Muscle of leg (tissue), 11 donors: ENCODE data around the gene SEMA3F. TPM values are rescaled to one million over a fixed set of nuclear protein-coding genes. Genes with fewer than 3 reads are reported as not detected.

Experiments
- DNase-seq: peaks from one replicate; pipeline ENCODE4 v3.0.0; 2013
- H3K27ac ChIP-seq: one replicate; pipeline ENCODE4 v1.5.1; 2013; ENCODE audit warnings: mild to moderate bottlenecking, low read length, control low read depth
- H3K27me3 ChIP-seq: one replicate; pipeline ENCODE4 v1.6.1; 2013; ENCODE audit warnings: low read length; ENCODE audit not compliant: control insufficient read depth, insufficient read depth
- H3K36me3 ChIP-seq: one replicate; pipeline ENCODE4 v1.6.1; 2013; ENCODE audit warnings: low read length; ENCODE audit not compliant: control insufficient read depth, insufficient read depth
- H3K4me1 ChIP-seq: one replicate; pipeline ENCODE4 v1.6.1; 2013; ENCODE audit warnings: low read length; ENCODE audit not compliant: control insufficient read depth, insufficient read depth
- H3K4me3 ChIP-seq: one replicate; pipeline ENCODE4 v1.5.1; 2013; ENCODE audit warnings: low read length, control low read depth
- H3K9me3 ChIP-seq: replicated peaks from 2 replicates; pipeline ENCODE4 v1.6.1; 2013; ENCODE audit warnings: low read depth, low read length; ENCODE audit not compliant: control insufficient read depth
- WGBS: methylation state at CpG from one replicate; pipeline ENCODE4 v1.1.5; 2013; ENCODE audit warnings: missing lambda C conversion rate; ENCODE audit not compliant: insufficient coverage; 5-methylcytosine and 5-hydroxymethylcytosine counted together
- polyA plus RNA-seq, 8 donors: library from polyadenylated mRNA; unstranded; fragments of 120-200 nt; gene quantifications; one replicate each; pipeline versions ENCODE4 v1.2.1 to v1.2.3, GENCODE V29; 2013; ENCODE audit warnings: inconsistent platforms in 1 of 8, low replicate concordance in 1 of 8; ENCODE audit not compliant: insufficient read length in 8 of 8, insufficient read depth in 1 of 8
- total RNA-seq: library from RNA; stranded (reverse); fragments of 120-200 nt; gene quantifications from one replicate; pipeline ENCODE4 v1.2.4, GENCODE V29; 2013

SEMA3F gene
- total and polyA plus RNA-seq, 9 donors, result 9.1 to 28.6 (median 13.9) TPM

- peaks cover 11% of the 10 kb centered on the region for H3K36me3 ChIP-seq
- H3K27me3 ChIP-seq, result no peaks in the 10 kb centered on the region
- H3K4me1 ChIP-seq, result peaks cover 85% of the 10 kb centered on the region
- H3K9me3 ChIP-seq, result no peaks in the 10 kb centered on the region
- no peak for DNase-seq
- H3K27ac ChIP-seq, result peak overlapping the region; percentile 65
- no CpG with 5 or more reads among the region's 1 CpG for WGBS
- no peak overlapping the region for H3K4me3 ChIP-seq
Observed at GRCh38 chr3:50169858-50170257, 14.7 kb downstream of the SEMA3F start.

- Histone ChIP-seq H3K27ac (no peak overlapping the region), H3K27me3 (no peaks in the 10 kb centered on the region), H3K4me1 (peaks cover 77% of the 10 kb centered on the region), H3K36me3 (peaks cover 15% of the 10 kb centered on the region), H3K4me3 (no peak overlapping the region), H3K9me3 (no peaks in the 10 kb centered on the region)
- DNase-seq, result no peak
- 68% methylated on average over 10 of the region's 10 CpGs for WGBS
Observed at GRCh38 chr3:50170689-50171088, 15.6 kb downstream of the SEMA3F start.

GRCh38 chr3:50171540-50172301 lies 16.6 kb downstream of the SEMA3F start:
- Histone ChIP-seq H3K27ac (peak overlapping the region; percentile 37), H3K4me3 (no peak overlapping the region), H3K36me3 (peaks cover 15% of the 10 kb centered on the region), H3K27me3 (no peaks in the 10 kb centered on the region), H3K4me1 (peaks cover 68% of the 10 kb centered on the region), H3K9me3 (no peaks in the 10 kb centered on the region)
- WGBS, result 78% methylated on average over 16 of the region's 21 CpGs
- peak; percentile 75 for DNase-seq

- 57% methylated on average over 5 of the region's 8 CpGs for WGBS
- H3K4me1 ChIP-seq, result peaks cover 67% of the 10 kb centered on the region
- H3K9me3 ChIP-seq, result no peaks in the 10 kb centered on the region
- no peak overlapping the region for H3K4me3 ChIP-seq
- DNase-seq, result no peak
- peaks cover 15% of the 10 kb centered on the region for H3K36me3 ChIP-seq
- H3K27me3 ChIP-seq, result no peaks in the 10 kb centered on the region
- peak overlapping the region; percentile 26 for H3K27ac ChIP-seq
Observed at GRCh38 chr3:50172626-50173220, 17.6 kb downstream of the SEMA3F start.

GRCh38 chr3:50173685-50174516 lies 18.8 kb downstream of the SEMA3F start:
- no peaks in the 10 kb centered on the region for H3K9me3 ChIP-seq
- no peak for DNase-seq
- H3K27me3 ChIP-seq, result no peaks in the 10 kb centered on the region
- H3K4me3 ChIP-seq, result no peak overlapping the region
- H3K36me3 ChIP-seq, result peaks cover 15% of the 10 kb centered on the region
- H3K27ac ChIP-seq, result no peak overlapping the region
- WGBS, result 85% methylated on average over 25 of the region's 29 CpGs
- H3K4me1 ChIP-seq, result peaks cover 55% of the 10 kb centered on the region

- H3K4me3 ChIP-seq, result no peak overlapping the region
- no peaks in the 10 kb centered on the region for H3K27me3 ChIP-seq
- DNase-seq, result no peak
- H3K4me1 ChIP-seq, result peaks cover 49% of the 10 kb centered on the region
- H3K36me3 ChIP-seq, result peaks cover 15% of the 10 kb centered on the region
- 89% methylated on average over 6 of the region's 7 CpGs for WGBS
- no peaks in the 10 kb centered on the region for H3K9me3 ChIP-seq
- no peak overlapping the region for H3K27ac ChIP-seq
Observed at GRCh38 chr3:50174517-50174895, 19.4 kb downstream of the SEMA3F start.

- Histone ChIP-seq H3K9me3 (no peaks in the 10 kb centered on the region), H3K27me3 (no peaks in the 10 kb centered on the region), H3K36me3 (peaks cover 15% of the 10 kb centered on the region), H3K4me1 (peaks cover 43% of the 10 kb centered on the region), H3K4me3 (no peak overlapping the region), H3K27ac (no peak overlapping the region)
- no peak for DNase-seq
- WGBS, result 87% methylated on average over 11 of the region's 17 CpGs
Observed at GRCh38 chr3:50174947-50175524, 19.9 kb downstream of the SEMA3F start.

- no peaks in the 10 kb centered on the region for H3K27me3 ChIP-seq
- peak; percentile 45 for DNase-seq
- WGBS, result 80% methylated on average over 2 of the region's 2 CpGs
- no peaks in the 10 kb centered on the region for H3K9me3 ChIP-seq
- H3K4me3 ChIP-seq, result no peak overlapping the region
- H3K27ac ChIP-seq, result no peak overlapping the region
- peaks cover 16% of the 10 kb centered on the region for H3K36me3 ChIP-seq
- H3K4me1 ChIP-seq, result peaks cover 20% of the 10 kb centered on the region
Observed at GRCh38 chr3:50177346-50177745, 22.2 kb downstream of the SEMA3F start.

- Histone ChIP-seq H3K4me3 (no peak overlapping the region), H3K9me3 (no peaks in the 10 kb centered on the region), H3K27ac (no peak overlapping the region), H3K4me1 (peaks cover 10% of the 10 kb centered on the region), H3K36me3 (peaks cover 9% of the 10 kb centered on the region), H3K27me3 (no peaks in the 10 kb centered on the region)
- DNase-seq, result no peak
- WGBS, result no CpG with 5 or more reads among the region's 2 CpGs
Observed at GRCh38 chr3:50179710-50180109, 24.6 kb downstream of the SEMA3F start.

- WGBS, result 81% methylated on average over 4 of the region's 5 CpGs
- peaks cover 17% of the 10 kb centered on the region for H3K36me3 ChIP-seq
- H3K27ac ChIP-seq, result no peak overlapping the region
- no peak for DNase-seq
- H3K9me3 ChIP-seq, result no peaks in the 10 kb centered on the region
- H3K27me3 ChIP-seq, result no peaks in the 10 kb centered on the region
- H3K4me3 ChIP-seq, result no peak overlapping the region
- peaks cover 6% of the 10 kb centered on the region for H3K4me1 ChIP-seq
Observed at GRCh38 chr3:50181985-50182384, 26.9 kb downstream of the SEMA3F start.
